OCI-M2 (cell line): Measurements from ENCODE around the gene IFITM5.
"Not testable (repeated sequence)": the region's sequence is repeated elsewhere in the genome, so short reads cannot be mapped to it uniquely, and the experiment has no call there.

ENCODE experiments used
- DNase-seq: peaks from one replicate; lab custom pipeline; 2025; ENCODE audit not compliant: unreplicated experiment; lab: John Stamatoyannopoulos, UW

IFITM5 gene

DNA sequence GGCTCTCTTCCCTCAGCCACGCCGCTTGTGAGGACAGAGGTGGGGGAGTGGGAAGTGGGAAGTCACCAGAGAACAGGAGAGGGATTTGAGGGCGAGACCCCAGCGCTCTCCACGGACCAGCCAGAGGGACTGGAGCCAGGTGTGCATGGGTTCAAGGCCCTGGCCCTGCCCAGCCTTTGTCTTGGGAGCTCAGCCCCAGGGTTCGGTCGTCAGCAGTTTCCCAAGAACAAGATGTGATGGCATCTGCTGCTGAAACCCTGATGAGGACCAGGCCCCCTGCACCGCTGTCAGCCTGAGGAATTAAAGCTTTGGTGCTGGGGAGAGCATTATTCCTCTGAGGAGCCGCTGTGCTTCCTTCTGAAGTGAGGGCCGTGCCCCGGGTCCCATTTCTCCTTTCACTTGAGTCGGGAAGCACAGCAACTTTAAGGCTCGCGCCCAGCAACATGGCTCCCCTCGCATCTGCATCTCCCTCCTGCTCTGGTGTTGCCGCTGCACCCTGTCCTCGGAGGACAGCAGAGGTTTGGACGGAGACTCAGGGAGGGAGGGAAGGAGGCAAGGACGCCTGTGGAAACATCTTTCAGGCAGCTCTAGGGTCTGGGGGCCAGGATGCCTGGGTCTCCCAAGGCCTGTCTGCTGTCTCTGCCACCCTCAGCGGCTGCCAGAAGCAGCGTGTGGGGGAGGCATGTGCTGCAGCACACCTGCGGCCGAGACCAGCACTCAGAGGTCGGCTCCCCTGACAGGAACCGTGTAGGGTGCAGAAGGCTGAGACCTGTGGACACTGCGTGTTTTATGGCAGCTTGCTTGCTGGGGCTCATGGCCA, 3.8 kb downstream of the IFITM5 start:
- no peak for DNase-seq

DNA sequence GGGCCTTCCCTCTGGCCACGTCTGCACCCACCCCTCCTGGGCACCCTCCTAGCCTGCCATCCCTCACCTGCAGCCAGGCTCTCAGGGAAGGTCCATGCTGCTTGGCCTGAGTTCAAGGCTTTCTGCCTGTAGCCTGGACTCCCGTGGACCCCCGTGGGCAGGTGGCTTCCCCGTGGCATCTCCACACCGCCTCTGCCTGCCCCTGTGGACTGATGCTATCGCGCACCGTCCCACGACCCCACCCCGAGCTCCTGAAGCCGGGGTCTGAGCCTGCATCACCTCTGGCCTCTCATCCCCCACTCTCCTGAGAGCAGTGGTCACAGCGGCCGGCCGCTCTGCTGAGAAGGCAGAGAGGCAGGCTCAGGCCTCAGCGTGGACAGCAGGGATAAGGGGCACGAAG, 4.5 kb downstream of the IFITM5 start:
- DNase-seq, result no peak

DNA sequence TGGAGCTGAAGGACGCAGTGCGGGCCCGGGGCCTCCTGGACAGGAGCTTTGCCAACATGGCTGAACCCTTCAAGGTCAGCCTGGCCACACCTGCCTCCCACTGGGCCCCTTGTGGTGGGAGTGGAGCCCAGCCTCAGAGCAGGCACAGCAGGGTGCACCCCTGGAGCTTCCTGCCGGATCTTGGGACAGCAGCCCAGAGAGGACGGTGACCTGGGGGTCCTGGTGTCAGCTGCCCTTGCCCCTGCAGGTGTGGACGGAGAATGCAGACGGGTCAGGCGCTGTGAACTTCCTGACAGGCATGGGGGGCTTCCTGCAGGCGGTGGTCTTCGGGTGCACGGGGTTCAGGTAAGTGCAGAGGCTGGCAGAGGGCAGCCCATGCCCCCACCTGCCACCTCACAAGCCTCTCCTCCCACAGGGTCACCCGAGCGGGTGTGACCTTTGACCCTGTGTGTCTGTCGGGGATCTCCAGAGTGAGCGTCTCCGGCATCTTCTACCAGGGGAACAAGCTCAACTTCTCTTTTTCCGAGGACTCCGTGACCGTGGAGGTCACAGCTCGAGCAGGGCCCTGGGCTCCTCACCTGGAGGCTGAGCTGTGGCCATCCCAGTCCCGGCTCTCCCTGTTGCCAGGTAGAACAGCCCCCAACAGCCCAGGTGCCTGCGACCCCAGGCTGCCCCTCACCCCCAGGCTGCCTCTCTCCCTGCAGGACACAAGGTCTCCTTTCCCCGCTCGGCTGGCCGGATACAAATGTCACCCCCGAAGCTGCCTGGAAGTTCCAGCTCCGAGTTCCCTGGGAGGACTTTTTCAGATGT, 5.3 kb downstream of the IFITM5 start:
- no peak for DNase-seq

DNA sequence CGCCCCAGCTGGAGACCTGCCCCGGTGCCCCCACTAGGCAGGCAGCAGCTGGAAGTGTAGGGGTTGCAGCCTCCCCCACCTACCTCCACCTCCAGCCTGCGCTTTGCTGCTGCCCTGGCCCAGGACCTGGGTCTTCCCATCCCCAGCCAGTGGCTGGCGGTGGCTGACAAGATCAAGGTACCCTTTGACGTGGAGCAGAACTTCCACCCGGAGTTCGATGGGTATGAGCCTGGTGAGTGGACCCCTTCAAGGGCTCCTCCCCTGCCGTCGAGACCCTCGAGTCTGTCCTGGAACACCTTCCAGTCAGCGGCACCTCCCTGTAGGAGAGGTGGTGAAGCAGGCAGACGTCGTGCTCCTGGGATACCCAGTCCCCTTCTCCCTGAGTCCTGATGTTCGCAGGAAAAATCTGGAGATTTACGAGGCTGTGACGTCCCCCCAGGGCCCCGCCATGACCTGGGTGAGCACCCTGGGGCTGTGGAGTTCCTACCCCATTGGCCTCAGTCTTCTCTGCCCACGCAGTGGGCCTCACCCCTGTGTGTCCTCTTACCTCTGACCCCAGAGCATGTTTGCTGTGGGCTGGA, 6.0 kb downstream of the IFITM5 start:
- no peak for DNase-seq

DNA sequence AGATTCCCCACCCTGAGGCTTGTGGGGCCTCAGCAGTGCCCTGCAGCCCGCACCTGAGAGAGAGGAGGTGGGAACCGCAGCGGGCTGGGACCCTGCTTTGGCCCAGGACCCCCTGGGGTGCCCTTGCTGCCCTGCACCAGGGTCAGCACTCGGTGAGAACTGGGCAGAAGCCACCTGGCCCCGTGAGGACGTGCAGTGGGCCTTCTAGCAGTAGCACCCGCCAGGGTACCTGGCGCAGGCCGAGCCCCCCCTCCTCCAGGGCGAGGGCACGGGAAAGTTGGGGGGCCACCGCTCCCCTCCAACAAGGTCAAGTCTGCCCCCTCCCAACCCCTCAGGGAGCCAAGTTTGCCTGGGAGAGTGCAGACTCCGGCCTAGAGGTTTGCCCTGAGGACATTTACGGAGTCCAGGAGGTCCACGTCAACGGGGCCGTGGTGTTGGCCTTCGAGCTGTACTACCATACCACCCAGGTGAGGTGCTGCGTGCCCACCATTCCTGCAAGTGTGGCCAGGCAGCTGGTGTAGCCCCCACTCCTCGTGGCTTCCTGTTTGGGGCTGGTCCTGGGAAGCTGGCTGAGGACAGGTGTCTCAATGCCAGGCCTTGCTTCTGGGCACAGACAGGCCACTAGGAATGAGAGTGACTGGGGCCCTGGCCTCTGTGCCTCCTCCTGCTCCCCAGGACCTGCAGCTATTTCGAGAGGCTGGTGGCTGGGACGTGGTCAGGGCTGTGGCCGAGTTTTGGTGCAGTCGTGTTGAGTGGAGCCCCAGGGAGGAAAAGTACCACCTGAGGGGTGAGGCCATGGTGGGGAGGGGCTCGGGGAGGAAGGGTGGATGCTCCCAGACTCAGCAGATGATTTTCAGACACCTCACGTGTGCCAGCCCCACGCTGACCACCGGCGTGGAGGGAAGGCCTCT, 6.9 kb downstream of the IFITM5 start:
- DNase-seq, result no peak

DNA sequence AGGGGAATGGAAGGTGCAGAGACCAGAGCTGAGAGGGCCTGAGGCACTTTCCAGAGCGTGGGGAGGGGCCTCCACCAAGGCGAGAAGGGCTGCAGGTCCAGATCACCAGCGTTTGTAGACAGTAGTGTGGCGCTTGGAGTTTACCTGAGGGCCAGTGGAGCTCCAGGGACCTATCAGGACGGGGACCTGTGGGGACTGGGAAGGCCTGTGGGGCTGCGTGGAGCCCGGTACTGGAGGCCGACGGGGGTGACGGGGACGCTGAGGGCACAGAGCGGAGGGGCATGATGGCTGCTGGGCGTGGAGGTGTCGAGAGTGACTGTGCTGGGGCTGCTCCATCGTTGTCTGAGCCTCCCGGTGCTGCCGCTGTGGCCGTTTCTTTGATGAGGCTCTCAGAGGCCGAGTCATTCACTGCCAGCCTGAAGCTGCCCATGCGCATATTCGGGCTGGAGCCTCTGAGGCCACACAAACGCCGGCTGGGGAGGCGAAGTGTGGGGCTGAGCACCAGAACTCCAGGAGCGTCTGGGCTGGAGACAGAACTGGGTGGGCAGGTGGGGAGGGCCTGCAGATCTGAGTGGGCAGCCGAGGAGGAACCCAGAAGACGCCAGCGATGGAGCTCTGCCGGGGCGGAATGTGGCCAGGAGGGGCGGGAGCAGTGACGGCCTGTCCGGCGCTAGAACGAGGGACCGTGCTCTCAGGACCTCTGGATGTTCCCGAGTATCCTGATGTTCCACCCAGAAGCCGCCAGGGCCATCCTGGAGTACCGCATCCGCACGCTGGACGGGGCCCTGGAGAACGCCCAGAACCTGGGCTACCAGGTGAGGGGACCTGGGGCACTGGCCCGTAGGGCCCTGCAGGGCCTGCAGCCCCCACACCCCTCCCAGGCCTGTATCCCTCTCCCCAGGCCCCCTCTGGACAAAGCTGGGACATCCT, 7.8 kb downstream of the IFITM5 start:
- DNase-seq, result no peak

DNA sequence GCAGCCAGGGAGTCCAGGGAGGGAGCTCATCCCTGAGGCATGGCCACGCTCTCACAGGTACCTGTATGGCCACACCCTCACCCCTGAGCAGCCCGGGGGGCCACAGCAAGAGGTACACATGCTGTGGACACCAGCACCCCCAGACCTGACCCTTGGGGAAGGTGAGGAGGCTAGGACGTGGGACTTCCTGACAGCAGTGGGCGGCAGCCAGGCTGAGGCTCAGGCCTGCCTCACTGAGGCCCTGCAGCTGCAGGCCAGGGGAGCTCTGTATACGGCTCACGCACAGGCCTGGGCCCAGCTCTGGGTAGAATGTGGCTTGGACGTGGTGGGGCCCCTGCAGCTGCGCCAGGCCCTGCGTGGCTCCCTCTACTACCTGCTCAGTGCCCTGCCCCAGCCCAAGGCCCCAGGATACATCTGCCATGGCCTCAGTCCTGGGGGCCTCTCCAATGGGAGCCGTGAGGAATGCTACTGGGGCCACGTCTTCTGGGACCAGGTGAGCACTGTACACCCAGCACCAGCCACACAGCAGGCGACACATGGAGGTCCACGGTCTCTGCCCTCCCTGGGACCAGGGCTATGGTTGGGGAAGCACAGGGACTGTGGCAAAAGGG, 8.6 kb downstream of the IFITM5 start:
- DNase-seq, result no peak

DNA sequence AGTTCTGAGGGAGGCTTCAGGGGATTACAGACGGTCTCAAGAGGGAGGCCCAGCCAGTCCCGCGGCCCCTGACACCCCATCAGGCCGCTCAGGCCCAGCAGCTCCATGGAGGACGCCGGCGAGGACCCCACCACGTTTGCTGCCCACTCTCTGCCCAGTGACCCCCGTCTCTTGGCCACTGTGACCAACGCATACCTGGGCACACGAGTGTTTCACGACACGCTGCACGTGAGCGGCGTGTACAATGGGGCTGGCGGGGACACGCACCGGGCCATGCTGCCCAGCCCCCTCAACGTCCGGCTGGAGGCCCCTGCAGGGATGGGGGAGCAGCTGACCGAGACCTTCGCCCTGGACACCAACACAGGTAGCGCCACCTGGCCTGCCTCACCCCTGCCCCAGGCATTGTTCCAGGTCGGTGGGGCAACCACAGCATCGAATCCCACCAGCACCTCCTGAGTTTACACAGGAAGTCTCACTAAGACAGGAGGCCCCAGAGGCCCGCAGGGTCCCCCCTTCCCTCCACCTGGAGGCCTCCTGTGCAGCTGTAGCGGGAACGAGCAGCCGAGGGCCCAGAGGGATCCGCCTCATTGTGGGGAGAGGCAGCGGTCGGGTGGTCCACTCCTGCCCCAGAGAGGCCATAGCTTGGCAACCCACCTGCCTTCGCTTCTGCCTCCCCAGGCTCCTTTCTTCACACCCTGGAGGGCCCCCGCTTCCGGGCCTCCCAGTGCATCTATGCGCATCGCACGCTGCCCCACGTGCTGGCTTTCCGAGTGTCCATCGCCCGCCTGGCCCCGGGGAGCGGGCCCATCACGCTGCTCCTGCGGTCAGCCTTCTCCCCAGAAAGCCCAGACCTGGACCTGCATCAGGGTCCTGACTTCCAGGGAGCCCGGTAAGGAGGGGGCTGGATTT, 9.4 kb downstream of the IFITM5 start:
- no peak for DNase-seq

DNA sequence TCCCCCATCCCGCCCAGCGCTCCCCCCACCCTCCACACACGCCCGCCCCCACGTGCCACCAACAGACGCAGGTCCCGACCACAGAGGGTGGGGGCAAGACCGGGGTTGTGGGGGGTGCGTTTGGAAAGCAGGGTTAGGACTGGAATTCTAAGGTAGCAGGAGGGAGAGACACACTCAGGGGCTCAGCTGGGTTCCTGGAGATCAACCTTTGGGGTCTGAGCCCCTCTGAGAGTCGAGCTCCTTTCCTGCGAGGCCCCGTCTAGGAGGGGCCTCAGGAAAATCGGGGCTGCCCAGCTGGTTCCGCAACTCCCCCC, 10.0 kb downstream of the IFITM5 start:
- no peak for DNase-seq

DNA sequence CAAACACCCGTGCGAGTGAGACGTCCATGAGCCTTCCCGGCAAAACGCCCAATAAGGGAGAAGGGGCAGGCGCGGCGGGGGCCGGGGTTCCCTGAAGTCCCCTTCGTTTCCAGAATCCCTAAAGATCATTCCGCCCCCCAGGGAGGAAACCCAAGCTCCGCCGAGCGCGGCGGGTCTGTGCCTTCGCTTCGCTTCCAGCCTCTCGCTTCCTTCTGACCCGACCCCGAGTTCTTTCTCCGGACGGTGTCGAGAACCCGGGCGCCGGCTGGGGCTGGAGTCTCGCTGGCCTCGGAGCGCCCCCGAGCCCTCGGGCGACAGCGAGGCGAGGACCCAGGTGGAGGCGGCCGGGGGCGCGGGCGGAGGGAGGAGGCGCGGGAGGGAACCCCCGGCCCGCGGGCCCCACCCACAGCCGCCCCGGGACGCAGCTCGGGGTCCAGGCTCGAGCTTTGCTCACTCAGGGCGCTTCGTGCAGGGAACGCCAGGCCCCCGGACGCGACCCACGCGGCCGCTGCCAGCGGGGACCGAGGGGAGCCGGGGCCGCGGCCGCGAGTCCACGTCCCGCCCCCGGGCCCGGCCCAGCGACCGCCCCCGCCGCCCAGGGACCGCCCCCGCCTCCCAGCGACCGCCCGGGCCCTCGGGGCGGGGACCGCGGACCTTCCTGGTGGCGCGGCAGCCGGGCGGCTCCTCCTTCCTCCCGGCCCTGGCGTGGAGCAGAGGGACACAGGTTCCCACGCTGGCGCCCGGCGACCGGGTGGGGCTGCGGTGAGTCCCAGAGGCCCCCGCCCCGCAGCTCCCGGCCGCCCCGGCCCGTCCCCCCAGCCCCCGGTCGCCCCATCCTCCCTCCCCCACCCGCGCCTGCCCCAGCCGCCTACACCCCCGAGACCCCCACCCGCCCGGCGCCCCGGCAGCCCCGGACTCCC, 10.6 kb downstream of the IFITM5 start, which contains the start of gene PGGHG:
Gene PGGHG (plus strand): TSS at position 649 of the 920 bp plus-strand sequence. CDS start 691 bp downstream, outside the sequence.
- DNase-seq, result no peak

DNA sequence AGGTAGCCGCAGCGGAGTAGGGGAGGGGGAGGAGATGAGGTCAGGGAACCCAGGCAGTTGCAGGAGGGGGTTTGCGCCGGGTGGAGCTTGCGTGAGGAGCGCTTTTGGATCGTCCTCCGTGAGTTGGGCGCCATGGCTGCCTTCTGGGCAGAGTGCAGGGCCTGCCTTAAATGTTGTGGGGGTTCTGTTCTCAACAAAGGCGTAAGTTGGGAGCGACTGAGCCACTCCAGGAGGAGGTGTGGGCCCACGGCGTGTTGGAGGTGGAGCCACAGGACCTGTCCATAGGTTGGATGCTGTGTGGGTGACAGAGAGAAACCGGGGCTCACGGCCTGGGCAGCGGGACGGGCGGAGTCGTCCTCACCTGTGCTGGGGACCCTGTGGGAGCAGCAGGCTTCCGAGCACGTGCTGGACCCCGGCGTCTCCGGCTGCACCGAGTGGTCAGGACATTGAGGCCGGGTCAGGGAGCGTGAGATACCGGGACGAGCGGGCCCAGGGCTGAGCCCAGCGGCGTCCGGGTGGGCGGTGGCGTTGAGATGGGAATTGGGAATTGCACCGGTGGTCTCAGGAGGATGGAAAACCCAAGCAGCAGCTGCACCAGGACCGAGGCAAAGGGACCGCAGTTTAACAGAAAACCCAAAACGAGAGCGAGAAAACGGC, 11.4 kb downstream of the IFITM5 start:
- DNase-seq, result no peak

DNA sequence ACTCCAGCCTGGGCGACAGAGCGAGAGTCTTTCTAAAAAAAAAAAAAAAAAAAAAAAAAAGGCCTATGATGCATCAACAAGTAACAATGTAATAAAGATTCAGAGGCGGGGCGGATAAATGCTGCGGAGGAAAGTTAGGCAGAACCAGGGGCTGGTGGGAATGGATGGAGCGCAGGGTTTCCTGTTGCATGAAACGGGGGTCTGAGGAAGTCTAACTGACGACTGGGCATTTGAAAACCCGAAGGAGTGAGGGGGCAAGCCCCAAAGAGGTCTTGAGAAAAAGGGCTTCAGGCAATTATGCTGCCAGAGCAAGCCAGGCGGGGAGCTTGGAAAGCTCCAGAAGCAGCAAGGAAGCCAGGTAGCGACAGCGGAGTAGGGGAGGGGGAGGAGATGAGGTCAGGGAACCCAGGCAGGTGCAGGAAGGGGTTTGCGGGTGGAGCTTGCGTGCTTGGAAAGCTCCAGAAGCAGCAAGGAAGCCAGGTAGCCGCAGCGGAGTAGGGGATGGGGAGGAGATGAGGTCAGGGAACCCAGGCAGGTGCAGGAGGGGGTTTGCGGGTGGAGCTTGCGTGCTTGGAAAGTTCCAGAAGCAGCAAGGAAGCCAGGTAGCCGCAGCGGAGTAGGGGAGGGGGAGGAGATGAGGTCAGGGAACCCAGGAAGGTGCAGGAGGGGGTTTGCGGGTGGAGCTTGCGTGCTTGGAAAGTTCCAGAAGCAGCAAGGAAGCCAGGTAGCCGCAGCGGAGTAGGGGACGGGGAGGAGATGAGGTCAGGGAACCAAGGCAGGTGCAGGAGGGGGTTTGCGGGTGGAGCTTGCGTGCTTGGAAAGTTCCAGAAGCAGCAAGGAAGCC, 12.1 kb downstream of the IFITM5 start:
- DNase-seq, result not testable (repeated sequence)

DNA sequence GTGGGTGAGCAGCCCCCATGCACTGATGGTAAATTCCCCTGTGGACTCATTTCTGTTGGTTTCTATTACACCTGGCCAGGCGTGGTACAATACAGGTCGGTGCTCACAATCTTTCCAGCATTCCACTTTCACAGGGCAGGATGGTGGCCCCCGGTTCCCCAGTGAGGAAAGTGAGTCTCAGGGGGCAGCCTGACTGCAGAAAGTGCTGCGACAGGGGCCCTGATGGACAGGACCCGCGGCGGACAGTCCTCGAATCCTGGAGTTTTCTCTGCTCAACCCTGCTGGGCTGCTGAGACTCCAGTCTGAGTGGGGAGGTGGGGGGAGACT, 13.5 kb downstream of the IFITM5 start:
- no peak for DNase-seq

DNA sequence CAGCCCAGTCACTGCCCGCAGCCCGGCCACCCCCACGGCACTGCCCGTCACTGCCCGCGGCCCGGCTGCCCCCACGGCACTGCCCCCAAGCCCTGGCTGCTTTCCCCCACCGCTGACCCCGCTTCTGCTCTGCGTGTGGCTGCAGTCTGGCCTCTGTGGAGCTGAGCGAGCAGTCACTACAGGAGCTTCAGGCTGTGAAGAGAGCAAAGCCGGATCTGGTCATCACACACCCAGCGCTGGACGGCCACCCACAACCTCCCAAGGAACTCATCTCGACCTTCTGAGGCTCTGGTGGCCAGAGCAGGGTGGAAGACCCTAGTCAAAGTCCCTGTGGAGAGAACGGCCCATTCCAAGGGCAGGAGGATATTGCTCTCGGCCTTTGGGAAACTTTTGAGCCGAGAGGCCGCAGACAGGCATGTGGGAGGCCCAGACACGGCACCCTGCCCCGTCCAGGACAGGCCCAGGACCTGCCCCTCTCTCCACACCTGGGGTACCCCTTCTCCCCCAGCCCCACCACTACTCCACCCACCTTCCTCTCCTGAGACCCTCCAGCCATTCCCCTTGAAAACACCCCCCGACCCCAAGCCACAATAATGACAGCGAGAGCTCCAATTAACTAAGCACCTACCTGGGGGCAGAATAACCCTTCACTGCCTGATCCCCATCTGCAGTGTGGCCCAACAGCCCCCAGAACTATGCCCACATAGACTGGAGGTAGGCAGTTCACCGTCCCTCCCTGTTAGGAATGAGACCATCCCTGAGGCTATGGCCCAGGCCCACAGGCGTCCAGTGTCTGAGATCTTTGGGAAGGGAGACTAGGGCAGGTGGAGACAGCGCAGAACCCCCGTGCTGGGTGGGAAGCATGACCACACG, 14.1 kb downstream of the IFITM5 start:
- no peak for DNase-seq
